HG02588 (cell line): Measurements from ENCODE around the gene NOTUM.
"Not testable (repeated sequence)": the region's sequence is repeated elsewhere in the genome, so short reads cannot be mapped to it uniquely, and the experiment has no call there.

ENCODE experiments used
- ATAC-seq: cut with Tn5 transposase; IDR thresholded peaks from one replicate; pipeline ENCODE4 v1.9.1; 2021; ENCODE audit warnings: mild to moderate bottlenecking, moderate library complexity; ENCODE audit not compliant: unreplicated experiment

NOTUM gene

GRCh38 chr17:81958633-81959342, 2.2 kb downstream of the NOTUM start:
- ATAC-seq, result no peak

GRCh38 chr17:81957691-81958432, 3.1 kb downstream of the NOTUM start:
- no peak for ATAC-seq

- ATAC-seq, result no peak
Observed at GRCh38 chr17:81956607-81957589, 4.1 kb downstream of the NOTUM start.

GRCh38 chr17:81955756-81956544, 5.0 kb downstream of the NOTUM start:
- ATAC-seq, result no peak

- ATAC-seq, result no peak
Observed at GRCh38 chr17:81955058-81955681, 5.8 kb downstream of the NOTUM start.

GRCh38 chr17:81954131-81955057, 6.6 kb downstream of the NOTUM start:
- ATAC-seq, result no peak

GRCh38 chr17:81953443-81953842, 7.5 kb downstream of the NOTUM start:
- ATAC-seq, result not testable (repeated sequence)

- ATAC-seq, result no peak
Observed at GRCh38 chr17:81952792-81953228, 8.2 kb downstream of the NOTUM start.

- ATAC-seq, result no peak
Observed at GRCh38 chr17:81951785-81952684, 9.0 kb downstream of the NOTUM start.

- no peak for ATAC-seq
Observed at GRCh38 chr17:81950501-81950900, 10.5 kb downstream of the NOTUM start.

GRCh38 chr17:81948635-81949378, 12.2 kb downstream of the NOTUM start:
- ATAC-seq, result no peak

GRCh38 chr17:81947189-81947588, 13.8 kb downstream of the NOTUM start, which contains the start of gene MYADML2:
Gene MYADML2, minus strand, starts transcription at chr17:81947233. Its CDS starts 5,492 bp downstream, at chr17:81941741.
- no peak for ATAC-seq

- ATAC-seq, result no peak
Observed at GRCh38 chr17:81944858-81945257, 16.1 kb downstream of the NOTUM start.

GRCh38 chr17:81942167-81942553, 18.8 kb downstream of the NOTUM start:
- ATAC-seq, result no peak

GRCh38 chr17:81941484-81942166, 19.4 kb downstream of the NOTUM start:
- ATAC-seq, result no peak
